AG04450 (cell line): ENCODE results near the gene MAGEA6. TPM values are rescaled to one million over a fixed set of nuclear protein-coding genes. Genes with fewer than 3 reads are reported as not detected.
"Not testable (repeated sequence)": the region's sequence is repeated elsewhere in the genome, so short reads cannot be mapped to it uniquely, and the experiment has no call there.

Source experiments
- CTCF ChIA-PET: fragments of 300-600, 350-600 bp; formaldehyde crosslinking; extraction: SDS; loops from one replicate; lab custom pipeline; 2022; ENCODE audit warnings: antibody characterized with exemption, inconsistent platforms; lab: Charles Lee
- POLR2A ChIA-PET: fragments of 350-600 bp; formaldehyde crosslinking; extraction: SDS; loops from one replicate; lab custom pipeline; 2021; ENCODE audit warnings: antibody characterized with exemption, inconsistent platforms; lab: Yijun Ruan, JAX
- DNase-seq: peaks from one replicate; pipeline ENCODE4 v3.0.0-alpha.2; 2011; ENCODE audit warnings: low read depth, low spot score
- H3K27ac ChIP-seq: one replicate; pipeline ENCODE4 v1.5.1; 2012; ENCODE audit warnings: low read depth, low read length, control low read depth
- H3K27me3 ChIP-seq: one replicate; pipeline ENCODE4 v1.6.0; 2012; ENCODE audit warnings: low read length; ENCODE audit not compliant: control insufficient read depth, insufficient read depth
- H3K4me3 ChIP-seq: 2 replicates; pipeline ENCODE4 v1.5.1; 2011; ENCODE audit warnings: mild to moderate bottlenecking, low read depth, low read length, control low read depth
- H3K9me3 ChIP-seq: 2 replicates; pipeline ENCODE4 v1.5.1; 2012; ENCODE audit warnings: low read length; ENCODE audit not compliant: control insufficient read depth, insufficient read depth
- polyA plus RNA-seq: library from polyadenylated mRNA; depleted of rRNA; stranded (reverse); fragments of >200 nt; gene quantifications from 2 replicates; pipeline ENCODE4 v1.2.3, GENCODE V29; 2011
- TF ChIP-seq, protein P1 (sequence below): IDR thresholded peaks from 2 replicates; pipeline ENCODE4 v1.5.1; 2011; ENCODE audit warnings: low read depth, low read length, control low read depth, inconsistent platforms

The MAGEA6 gene
- polyA plus RNA-seq, 1 experiment = not detected

DNA sequence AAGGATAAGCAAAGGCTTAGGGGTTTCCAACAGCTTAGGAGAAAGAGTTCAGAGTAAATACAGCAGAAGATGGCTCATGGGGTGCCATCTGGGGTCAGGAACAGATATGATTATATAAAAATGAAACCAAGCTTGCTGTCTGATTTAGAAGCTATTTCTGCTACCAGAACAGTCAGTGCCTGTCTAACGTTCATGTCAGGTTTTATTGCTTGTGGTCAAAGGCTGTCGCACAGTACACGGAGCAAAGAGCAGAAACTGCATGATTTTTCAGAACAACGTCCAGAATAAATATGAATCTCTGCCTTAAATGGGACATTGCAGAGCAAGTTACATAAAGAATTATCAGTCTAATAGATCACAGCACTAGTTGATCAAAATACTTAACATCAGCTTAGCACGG is 43.7 kb upstream of the MAGEA6 start:
- ChIA-PET CTCF (interaction anchor here (1.3 kb wide), 2 partner anchors 21 to 1084 kb away, joined by 3 read pairs; no protein-coding TSS in a partner anchor), POLR2A (interaction anchor here (0.6 kb wide), 1 partner anchor 156 kb away, joined by 4 read pairs; no protein-coding TSS in a partner anchor)
- TF ChIP-seq, protein P1, sequence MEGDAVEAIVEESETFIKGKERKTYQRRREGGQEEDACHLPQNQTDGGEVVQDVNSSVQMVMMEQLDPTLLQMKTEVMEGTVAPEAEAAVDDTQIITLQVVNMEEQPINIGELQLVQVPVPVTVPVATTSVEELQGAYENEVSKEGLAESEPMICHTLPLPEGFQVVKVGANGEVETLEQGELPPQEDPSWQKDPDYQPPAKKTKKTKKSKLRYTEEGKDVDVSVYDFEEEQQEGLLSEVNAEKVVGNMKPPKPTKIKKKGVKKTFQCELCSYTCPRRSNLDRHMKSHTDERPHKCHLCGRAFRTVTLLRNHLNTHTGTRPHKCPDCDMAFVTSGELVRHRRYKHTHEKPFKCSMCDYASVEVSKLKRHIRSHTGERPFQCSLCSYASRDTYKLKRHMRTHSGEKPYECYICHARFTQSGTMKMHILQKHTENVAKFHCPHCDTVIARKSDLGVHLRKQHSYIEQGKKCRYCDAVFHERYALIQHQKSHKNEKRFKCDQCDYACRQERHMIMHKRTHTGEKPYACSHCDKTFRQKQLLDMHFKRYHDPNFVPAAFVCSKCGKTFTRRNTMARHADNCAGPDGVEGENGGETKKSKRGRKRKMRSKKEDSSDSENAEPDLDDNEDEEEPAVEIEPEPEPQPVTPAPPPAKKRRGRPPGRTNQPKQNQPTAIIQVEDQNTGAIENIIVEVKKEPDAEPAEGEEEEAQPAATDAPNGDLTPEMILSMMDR = no peak
- Histone ChIP-seq H3K27me3 (no peaks in the 10 kb centered on the region), H3K4me3 (no peak overlapping the region), H3K9me3 (no peaks in the 10 kb centered on the region), H3K27ac (no peak overlapping the region)
- DNase-seq = no peak

DNA sequence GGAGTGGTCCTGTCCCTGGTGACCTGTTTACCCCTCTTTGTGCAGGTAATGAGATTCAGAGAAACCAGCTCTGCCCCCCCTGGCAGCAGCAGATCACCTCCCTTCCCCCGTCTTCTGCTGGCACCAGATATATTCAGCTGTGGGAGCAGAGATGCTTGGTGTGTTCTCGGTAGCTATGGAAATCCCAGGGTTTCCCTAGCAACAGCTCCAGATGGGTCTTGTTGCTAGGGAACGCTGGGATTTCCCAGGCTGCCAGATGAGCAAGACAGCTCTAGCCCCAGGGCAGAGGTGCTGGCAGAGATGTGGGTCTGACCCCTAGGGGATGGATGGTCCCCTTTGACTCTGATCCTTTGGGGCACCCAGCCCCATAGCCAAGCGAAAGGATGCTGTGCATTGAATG is 40.9 kb upstream of the MAGEA6 start:
- Histone ChIP-seq H3K27ac (no peak overlapping the region), H3K27me3 (no peaks in the 10 kb centered on the region), H3K4me3 (no peak overlapping the region), H3K9me3 (no peaks in the 10 kb centered on the region)
- no peak for DNase-seq
- POLR2A ChIA-PET = no interaction called here
- CTCF ChIA-PET = no interaction called here
- TF ChIP-seq, protein P1 = no peak

DNA sequence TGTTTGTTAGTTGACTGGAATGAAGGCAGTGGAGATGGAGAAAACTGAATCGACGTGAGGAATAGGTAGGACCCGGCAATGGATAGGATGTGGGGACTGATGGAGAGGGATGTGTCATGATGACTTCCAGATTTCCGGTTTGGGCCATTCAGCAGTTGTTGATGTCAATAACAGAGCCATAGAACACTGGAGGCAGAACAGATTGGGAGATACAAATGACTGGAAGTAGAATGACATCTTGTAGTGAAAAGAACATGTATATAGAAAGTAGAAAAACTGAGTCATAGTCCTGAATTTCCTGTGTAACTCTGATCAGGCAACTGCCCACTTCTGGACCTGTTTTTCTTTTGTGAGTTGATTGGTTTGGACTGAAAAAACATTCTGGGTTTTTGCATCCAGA is 36.5 kb upstream of the MAGEA6 start:
- Histone ChIP-seq H3K4me3 (no peak overlapping the region), H3K27me3 (peaks cover 2% of the 10 kb centered on the region), H3K9me3 (no peaks in the 10 kb centered on the region), H3K27ac (no peak overlapping the region)
- POLR2A ChIA-PET = no interaction called here
- DNase-seq = no peak
- TF ChIP-seq, protein P1 = no peak
- CTCF ChIA-PET = no interaction called here

DNA sequence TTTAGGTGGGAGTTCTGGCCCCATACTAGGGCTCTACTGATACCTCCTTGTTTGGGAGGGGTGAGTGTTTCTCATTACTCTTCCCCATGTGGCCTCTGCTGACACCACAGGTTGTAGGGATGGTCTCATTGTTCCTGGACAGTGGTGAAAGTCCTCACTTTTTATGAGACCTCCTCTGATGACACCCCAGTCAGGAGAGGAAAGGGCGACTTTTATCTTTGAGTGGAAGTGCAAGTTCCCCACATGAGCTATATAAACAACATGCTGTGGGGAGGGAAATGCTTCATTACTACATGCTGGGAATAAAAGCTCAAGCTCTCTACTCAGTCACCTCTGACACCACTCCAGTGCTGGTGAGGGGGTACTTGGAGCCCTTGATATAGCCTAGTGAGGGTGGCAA is 29.5 kb upstream of the MAGEA6 start:
- ChIA-PET CTCF (no interaction called here), POLR2A (no interaction called here)
- TF ChIP-seq, protein P1 = no peak
- Histone ChIP-seq H3K27ac (no peak overlapping the region), H3K27me3 (peaks cover 2% of the 10 kb centered on the region), H3K9me3 (no peaks in the 10 kb centered on the region), H3K4me3 (no peak overlapping the region)
- no peak for DNase-seq

DNA sequence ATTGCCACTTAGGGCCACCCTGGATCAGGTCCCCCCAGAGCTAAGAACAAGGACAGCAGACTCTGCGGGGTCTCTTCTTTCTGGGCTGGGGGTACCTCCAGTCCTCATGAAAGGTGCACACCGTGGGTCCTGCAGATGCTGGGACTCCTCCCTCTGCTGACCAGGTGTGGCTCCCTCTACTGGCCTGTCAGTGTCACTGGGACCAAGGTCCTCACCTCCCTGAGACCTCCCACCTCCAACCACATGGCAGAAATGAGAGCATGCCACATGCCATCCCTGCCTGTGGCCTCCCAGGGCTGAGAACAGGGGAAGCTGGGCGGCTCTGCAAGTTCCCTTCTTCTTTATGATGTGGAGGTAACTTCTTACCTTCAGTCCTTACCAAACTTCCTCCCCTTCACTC is 17.6 kb upstream of the MAGEA6 start:
- H3K4me3 ChIP-seq, DNase-seq, H3K27me3 ChIP-seq, CTCF ChIA-PET, H3K9me3 ChIP-seq, POLR2A ChIA-PET, H3K27ac ChIP-seq: not testable (repeated sequence)

DNA sequence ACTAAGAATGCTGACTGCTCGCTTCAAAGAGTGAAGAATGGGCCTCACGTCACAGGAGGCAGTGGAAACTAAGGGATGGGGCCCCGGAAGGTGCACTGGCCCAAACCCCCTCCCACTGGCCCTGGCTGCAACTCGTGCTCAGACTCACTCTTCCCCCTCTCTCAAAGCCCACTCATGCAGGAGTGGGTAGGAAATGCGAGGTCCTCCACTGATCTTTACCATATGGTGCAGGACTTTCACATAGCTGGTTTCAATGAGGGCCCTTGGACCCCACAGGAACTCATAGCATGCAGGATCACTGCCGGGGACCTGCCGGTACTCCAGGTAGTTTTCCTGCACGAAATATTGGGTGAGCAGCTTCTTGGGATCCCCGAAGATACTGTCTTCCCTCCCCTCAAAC is 2.9 kb downstream of the MAGEA6 start:
- H3K4me3 ChIP-seq, H3K27ac ChIP-seq, POLR2A ChIA-PET, CTCF ChIA-PET, H3K27me3 ChIP-seq, H3K9me3 ChIP-seq, DNase-seq: not testable (repeated sequence)

DNA sequence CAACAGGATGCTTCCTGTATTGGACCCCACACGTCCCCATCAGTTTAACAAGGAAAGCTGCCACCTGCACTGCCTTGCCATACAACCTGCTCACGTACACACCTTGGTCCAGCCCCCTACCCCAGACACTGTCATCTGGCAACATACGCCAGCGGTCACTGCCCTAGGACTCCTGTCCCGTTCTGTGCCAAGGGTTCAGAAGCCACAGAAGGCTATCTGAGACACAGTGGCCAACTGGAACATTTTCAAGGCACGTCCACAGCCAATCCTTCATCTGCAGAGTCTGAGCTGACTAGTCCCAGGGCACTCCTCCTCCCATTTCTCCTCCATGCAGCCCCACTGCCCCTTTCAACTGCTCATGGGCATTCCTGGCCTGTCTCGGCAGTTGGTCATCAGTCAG is 7.9 kb downstream of the MAGEA6 start:
- DNase-seq, POLR2A ChIA-PET, H3K4me3 ChIP-seq, CTCF ChIA-PET, H3K9me3 ChIP-seq, H3K27ac ChIP-seq, H3K27me3 ChIP-seq: not testable (repeated sequence)

DNA sequence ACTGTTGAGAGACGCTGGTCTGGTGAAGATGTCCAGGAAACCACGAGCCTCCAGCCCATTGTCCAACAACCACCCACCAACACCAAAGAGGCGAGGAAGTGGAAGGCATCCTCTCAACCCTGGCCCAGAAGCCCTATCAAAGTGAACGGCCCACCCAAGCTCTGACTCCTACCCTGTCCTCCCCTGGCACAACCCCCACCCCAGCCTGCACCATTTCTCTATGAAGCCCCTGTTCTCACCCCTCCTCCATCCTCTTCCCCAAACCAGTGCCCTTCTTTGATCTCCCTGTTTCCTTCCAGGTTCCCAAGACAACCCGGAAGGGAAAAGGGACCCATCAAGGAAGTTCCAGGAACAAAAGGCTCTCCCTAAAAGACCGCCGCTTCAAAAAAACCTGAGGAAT is 9.9 kb downstream of the MAGEA6 start:
- DNase-seq, POLR2A ChIA-PET, H3K27me3 ChIP-seq, H3K9me3 ChIP-seq, H3K4me3 ChIP-seq, CTCF ChIA-PET, H3K27ac ChIP-seq: not testable (repeated sequence)

DNA sequence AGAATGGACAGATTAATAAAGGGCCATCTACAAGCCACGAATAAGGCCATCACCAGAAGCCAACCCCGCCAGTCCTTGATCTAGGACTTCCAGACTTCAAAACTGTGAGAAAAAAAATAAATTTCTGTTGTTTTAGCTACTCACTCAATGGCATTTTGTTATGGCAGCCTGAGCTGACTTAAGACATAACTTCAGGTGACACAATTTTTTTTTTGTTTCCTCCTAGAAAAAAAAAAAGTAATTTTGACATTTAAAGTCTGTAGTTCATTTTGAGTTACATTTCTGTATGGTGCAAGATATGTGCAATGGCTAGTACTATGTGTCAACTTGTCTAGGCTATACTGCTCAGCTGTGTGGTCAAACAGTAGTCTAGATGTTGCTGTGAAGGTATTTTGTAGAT is 10.6 kb downstream of the MAGEA6 start, which contains the start of gene CSAG3:
CSAG3 (plus strand) TSS at position 301 of the 400 bp plus-strand sequence.
- H3K4me3 ChIP-seq, H3K27me3 ChIP-seq, POLR2A ChIA-PET, H3K27ac ChIP-seq, DNase-seq, H3K9me3 ChIP-seq, CTCF ChIA-PET: not testable (repeated sequence)
